Activated CD4-positive, alpha-beta T cell treated with anti-CD3 and anti-CD28 coated beads for 48 hours (primary cell): ENCODE data around the gene EMSY.
A peak's percentile ranks its signal among the peaks of the same experiment; 100 is the strongest.
"Not testable (repeated sequence)": the region's sequence is repeated elsewhere in the genome, so short reads cannot be mapped to it uniquely, and the experiment has no call there.

Experiments
- DNase-seq: peaks from one replicate; pipeline ENCODE4 v3.0.0-alpha.2; 2020

Gene EMSY

DNA sequence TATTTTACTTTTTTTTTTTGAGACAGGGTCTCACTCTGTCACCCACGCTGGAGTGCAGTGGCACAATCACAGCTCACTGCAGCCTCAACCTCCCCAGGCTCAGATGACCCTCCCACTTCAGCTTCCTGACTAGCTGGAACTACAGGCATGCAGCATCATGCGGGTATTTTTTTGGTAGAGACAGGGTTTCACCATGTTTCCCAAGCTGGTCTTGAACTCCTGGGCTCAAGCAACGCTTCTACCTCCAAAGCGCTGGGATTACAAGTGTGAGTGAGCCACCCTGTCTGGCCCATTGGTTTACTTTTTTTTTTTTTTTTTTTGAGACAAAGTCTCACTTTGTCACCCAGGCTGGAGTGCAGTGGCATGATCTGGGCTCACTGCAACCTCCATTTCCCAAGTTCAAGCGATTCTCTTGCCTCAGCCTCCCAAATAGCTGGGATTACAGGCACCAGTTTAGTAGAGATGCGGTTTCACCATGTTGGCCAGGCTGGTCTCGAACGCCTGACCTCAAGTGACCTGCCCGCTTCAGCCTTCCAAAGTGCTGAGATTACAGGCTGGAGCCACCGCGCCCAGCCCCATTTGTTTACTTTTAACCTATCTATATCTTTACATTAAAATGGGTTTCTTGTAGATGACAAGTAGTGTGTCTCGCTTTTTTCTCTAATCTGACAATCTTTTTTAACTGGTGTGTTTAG, 127.5 kb downstream of the EMSY start:
- DNase-seq, result not testable (repeated sequence)

- no peak for DNase-seq
Observed at GRCh38 chr11:76574406-76574805, 129.6 kb downstream of the EMSY start.

GRCh38 chr11:76574879-76575278, 130.1 kb downstream of the EMSY start:
- no peak for DNase-seq

DNA sequence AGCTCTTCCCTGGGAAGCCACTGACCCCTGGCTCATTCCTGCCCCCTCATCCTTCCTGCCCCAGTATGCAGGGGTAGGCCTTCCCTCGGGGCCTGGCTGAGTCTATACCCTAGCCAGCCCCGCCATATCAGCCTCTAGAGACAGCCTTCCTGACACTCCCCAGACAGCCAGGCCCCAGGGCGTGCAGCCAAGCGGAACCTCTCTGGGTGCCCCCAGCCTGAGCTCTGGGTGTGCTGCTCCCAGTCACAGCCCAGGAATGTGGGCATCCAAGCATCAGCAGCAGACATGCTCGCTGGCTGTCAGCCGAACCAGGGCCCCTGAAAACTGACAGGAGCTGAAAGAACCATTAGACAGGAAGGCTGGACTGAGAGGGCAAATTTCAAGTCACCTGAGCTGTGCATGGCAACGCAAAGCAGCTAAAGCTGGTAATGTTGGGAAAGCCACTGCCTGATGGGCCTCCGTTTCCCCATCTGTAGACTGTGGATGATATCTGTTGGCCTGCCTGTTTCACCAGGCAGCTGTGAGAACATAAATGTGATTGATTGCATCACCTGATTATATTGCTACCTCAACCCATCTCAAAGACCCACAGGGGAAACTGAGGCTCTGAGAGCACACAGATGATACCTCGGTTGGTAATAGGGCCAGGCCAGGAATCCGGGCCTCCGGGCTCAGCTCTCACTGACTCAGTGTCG, 132.6 kb downstream of the EMSY start:
- DNase-seq, result no peak

DNA sequence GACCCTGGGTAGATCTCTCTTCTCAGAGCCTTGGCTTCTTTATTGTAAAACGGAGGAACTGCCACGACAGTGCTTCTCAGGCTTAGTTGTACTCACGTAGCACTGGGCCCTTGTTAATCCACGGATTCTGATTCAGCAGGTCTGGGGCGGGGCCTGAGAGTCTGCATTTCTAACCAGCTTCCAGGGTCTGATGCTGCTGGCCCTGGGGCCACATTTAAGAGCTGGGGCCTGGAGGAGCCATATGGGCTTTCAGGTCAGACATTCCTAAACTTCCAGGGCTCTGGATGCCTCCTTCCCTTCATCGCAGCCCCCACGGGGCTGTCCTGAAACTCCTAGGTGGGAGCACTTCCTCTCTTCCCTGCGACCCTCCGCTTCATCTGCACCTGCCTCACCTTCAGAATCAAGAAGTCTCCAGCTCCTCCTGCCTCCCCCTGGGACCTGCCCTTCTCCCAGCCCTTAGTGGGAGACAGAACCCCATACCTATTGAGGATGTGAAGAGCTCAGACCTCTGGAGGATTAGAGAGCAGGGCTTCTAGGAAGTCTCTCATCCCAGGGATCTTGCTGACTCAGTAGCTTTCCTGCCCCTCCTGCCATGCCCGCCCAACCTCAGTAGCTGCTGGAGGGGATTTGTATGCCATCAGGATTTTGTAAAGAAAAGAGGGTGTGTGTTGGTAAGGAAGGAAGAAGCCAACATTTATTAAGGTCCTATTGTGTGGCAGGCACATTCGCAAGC, 133.3 kb downstream of the EMSY start:
- DNase-seq, result no peak

- DNase-seq, result no peak
Observed at GRCh38 chr11:76578654-76579055, 133.8 kb downstream of the EMSY start.

- no peak for DNase-seq
Observed at GRCh38 chr11:76579056-76579751, 134.4 kb downstream of the EMSY start.

GRCh38 chr11:76579752-76580151, 134.9 kb downstream of the EMSY start:
- DNase-seq, result no peak

GRCh38 chr11:76582471-76582870, 137.7 kb downstream of the EMSY start:
- DNase-seq, result not testable (repeated sequence)

DNA sequence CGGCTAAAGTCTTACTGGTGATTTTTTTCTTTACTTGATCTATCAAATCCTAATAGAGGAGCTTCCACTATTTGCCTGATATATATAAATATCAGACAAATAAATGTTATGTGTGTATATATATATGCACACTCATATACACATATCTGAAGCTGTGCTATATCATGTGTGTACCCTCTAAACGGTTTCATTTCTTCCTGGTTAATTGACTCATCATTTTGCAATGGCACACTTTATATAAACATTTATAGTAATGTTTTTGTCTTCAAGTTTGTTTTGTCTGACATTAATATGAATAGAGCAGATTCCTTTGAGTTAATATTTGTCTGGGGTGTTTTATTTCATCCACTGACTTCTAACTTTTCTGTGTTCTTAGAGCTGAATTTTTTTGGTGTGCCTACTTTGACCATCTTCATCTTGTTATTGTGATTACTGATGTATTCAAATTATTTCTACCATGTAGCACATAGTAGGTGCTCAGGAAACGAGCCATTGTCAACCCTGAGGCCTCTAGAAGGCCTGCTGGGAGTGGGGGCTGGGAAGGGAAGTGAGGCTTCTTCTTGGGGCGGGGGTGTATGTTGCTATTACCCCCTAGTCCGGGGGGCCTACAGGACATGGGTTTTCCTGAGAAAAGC, 143.1 kb downstream of the EMSY start:
- DNase-seq, result no peak

- peak; percentile 77 for DNase-seq
Observed at GRCh38 chr11:76588455-76589325, 143.9 kb downstream of the EMSY start.

DNA sequence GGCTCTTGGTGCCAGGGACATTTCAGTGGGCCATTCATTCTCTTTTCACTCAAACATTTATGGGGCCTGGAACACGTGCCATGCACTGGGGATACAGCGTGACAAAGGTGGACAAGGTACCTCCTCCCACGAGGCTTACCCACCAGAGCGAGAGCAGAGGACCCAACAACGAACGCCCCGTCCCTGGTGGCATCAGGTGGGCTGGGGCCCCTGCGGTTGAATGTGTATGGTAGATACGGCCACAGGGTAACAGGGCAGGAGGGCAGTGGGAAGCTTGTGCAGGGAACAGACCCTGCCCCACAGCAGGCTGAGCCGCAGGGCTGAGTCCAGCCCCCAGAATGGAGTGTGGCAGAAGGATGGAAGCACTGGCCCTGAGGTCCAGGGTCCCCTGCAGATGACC, 144.7 kb downstream of the EMSY start:
- no peak for DNase-seq

GRCh38 chr11:76589964-76590950, 145.4 kb downstream of the EMSY start:
- no peak for DNase-seq

DNA sequence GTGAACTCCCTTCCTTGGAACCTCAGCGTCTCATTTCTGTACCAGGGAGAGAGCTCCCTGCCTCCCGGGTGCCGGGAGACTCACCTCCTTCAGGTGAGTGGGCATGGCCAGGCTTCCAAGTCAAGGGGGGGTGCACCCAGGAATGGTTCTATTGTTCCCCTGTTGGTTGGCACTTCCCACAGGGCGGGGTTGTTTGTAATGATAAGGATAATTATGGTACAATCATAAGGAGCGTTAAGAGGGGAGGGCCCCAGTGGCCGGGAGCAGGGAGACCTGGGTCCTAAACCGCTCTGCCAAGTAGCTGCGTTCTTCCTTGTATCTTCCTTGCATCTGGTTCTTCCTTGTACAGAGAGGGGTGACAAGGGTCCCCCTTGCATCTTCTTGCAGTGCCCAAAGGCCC, 146.6 kb downstream of the EMSY start:
- DNase-seq, result no peak

GRCh38 chr11:76592025-76592914, 147.5 kb downstream of the EMSY start:
- no peak for DNase-seq

- no peak for DNase-seq
Observed at GRCh38 chr11:76592961-76593360, 148.1 kb downstream of the EMSY start.

DNA sequence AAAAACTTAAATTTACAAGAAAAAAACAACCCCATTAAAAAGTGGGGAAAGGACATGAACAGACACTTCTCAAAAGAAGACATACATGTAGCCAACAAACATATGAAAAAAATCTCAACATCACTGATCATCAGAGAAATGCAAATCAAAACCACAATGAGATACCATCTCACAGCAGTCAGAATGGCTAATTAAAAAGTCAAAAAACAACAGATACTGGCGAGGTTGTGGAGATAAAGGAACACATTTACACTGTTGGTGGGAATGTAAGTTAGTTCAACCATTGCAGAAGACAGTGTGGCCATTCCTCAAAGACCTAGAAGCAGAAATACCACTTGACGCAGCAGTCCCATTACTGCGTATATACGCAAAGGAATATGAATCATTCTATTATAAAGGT, 150.3 kb downstream of the EMSY start:
- not testable (repeated sequence) for DNase-seq

GRCh38 chr11:76596652-76597051, 151.8 kb downstream of the EMSY start:
- DNase-seq, result no peak
